HG02623 (cell line): Measurements from ENCODE around the gene GRIK1.

Source experiments
- ATAC-seq: cut with Tn5 transposase; IDR thresholded peaks from one replicate; pipeline ENCODE4 v1.9.1; 2021; ENCODE audit warnings: moderate library complexity; ENCODE audit not compliant: unreplicated experiment

Gene GRIK1

DNA sequence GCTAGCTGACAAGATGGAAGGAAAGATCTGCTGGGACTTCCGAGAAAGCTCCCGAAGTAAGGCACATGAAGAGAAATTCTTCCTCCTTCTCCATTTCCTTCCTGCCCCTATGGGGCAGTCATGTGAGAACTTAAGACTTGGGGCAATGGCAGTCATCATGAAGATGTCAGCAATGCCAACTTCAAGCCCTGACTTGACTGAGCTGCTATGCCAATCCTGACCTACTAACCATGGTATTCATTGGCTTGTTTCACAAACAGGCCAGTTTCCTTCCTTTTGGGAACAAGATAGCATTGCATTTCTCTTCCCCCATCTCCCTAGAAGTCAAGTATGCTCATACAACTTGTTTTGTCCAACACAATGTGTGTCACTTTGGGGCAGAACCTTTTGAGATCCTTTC, 25.5 kb downstream of the GRIK1 start:
- no peak for ATAC-seq

DNA sequence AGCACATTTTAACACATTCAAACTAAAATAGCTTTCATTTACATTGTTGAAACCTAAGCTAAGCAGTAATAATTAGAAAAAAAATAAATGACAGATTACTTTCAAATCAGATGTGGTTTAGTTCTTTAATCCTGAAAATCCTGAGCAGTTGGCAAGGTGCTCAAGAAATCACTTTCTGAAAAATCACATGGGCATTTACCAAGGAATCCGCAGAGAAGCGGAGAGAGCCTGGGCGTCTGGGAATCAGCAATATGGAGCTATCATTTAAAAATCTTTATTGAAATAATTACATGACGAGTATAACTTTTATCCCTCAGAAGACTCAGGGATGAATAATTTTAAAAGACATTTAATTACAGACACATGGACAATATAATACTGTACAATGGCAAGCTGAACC, 30.2 kb downstream of the GRIK1 start:
- no peak for ATAC-seq

DNA sequence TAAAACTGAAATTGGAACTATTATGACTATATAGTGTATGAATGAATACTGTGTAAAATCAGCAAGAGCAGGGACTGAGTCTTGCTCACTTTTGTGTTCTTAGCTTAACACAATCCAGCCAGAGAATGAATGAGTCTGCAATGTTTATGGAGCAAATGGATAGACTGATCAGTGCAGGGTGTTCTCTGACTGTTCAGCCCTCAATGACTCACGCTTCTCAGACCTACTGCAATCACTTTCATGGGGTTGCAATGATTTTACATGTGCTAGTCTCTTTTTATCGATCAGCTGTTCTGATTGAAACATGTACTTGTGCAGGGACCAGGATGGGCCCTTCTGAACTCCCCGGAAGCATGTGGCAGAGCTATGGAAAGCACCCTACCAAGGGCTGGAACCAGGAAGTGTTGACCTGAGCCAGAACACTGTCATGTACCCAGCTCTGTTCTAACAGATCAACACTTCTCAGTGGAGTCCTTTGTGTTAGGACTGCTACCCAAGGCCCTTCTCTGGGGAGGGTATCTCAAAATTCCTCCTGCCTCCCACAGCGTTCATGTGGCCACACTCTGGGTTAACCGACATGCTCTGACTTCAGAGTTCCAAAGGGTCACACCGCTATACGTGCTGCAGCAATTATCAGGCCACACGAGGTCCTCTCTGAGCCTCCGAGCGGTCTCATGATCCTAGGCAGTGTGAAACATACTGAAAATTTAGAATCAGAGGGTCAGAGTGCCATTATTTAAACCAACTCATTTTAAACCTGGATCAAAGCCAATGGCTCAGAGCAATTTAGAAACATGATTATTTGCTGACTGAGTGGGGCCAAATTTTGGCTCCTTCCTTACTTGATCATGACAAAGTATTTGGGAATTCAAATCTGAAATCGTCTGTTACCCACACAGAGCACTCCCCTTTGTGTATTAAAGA, 35.2 kb downstream of the GRIK1 start:
- ATAC-seq, result no peak

DNA sequence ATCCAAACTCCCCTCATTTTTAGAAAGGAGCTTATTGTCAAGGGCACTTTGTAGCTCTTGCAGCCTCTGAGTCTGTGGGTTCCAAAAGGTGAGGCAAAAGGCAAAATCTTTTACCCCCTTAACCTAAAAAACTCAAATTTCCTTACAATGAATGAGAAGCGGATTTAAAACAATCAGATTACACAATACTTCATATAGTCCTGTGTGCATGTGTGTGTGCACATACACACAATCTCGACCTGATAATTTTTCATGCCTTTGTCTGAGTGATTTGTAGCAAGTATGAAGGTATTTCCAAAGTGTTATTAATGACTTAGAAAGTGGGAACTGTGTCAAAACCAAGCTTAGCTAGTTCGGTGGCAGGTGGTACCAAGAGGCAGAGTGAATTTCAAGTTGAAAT, 42.9 kb downstream of the GRIK1 start:
- ATAC-seq, result no peak

DNA sequence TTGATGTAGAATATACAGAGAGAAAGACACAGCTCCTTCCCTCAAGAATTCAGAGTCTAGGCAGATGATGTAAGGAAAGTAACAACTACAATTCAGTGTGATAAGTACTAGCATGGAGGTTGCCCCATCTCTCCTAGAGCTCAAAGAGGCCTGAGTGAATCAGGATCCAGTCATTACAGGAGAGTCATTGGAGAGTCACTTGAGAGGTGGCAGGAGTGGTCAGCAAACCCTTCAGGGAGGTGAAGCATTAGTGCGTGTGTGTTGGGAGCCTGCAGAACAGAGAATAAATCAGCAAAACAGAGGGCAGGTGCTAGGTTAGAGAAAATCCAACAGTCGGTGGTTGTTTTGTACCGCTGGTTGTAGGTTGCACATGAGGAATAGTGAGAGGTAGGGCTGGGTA, 46.1 kb downstream of the GRIK1 start:
- ATAC-seq, result no peak

DNA sequence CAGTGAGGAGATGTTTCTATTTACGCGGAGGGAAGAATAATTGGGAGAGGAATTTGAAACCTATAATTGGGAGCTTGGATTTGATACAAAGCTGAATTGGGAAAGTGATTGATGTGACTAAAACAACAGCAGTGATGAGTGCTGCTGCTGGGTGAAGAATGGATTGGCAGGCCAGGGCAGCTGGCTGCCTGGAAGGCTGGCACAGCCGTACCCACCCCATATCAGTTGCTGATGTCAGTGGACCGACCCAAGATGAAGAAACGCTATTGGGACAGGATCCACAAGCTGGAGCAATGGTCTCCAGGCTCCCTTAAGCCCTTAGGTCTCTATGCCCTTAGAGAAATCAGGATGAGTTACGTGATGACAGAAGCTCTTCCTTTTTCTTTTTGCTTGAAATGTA, 47.4 kb downstream of the GRIK1 start:
- ATAC-seq, result no peak

DNA sequence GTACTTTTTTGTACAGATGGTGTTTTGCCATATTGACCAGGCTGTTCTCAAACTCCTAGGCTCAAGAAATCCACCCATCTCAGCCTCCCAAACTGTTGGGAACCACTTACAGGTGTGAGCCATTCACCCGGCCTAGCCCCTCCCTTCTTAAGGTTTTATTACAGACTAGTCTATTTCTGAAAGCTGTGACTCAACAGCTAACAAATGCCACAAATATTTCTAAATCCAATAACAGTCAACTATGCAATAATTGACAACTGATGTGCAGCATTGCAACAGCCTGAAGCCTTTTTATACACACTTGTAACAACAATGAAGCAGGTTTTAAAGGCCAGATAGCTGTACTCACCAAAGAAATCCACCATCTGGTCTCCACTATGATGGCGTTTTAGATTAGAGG, 51.4 kb downstream of the GRIK1 start:
- no peak for ATAC-seq

DNA sequence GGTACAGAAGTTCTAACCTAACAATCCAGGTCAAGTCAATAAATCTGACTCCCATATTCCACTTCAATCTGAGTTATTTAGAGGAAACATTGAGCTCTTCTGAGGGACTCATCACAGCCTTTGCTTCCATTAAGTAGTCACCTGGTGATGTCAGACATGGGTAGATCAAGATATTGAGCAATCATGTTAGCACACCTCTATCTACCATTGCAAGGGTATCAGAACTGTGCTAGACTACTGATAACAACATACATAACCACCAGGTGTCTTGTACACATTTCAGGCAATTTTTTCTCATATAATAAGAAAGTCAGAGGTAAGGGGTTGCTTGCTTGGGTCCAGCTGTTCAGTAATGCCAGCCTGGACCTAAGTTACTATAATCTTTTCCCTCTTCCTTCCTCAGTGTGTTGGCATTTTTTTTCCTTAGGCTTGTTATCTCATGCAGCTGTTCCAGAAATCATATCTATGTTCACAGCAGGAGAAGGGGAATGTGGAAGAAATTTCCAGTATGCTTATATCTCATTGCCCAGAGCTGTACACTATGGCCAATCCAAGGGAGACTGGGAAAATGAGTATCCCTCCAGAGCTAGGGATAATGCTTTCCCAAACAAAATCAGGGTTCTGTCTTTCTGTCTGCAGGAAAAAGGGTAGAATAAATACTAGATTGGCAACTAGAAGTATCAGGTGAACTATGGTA, 52.3 kb downstream of the GRIK1 start:
- no peak for ATAC-seq

DNA sequence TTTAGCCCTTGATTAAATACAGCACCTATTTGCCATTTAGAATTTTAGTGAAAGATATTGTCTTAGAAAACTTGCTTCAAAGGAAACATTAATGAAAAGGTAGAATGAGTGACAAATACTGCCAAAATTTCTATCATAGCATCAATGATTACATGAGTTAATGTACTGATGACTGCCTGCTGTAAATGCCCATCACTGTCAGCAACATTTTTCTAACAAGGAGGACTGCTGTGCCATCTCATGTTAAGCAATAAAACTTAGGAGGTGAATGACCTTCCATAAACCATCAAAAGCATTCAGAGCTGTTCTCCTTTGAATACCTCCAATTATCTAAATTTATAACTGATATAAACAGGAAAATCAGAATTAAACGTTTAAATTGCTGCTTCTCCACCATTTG, 54.3 kb downstream of the GRIK1 start:
- no peak for ATAC-seq

DNA sequence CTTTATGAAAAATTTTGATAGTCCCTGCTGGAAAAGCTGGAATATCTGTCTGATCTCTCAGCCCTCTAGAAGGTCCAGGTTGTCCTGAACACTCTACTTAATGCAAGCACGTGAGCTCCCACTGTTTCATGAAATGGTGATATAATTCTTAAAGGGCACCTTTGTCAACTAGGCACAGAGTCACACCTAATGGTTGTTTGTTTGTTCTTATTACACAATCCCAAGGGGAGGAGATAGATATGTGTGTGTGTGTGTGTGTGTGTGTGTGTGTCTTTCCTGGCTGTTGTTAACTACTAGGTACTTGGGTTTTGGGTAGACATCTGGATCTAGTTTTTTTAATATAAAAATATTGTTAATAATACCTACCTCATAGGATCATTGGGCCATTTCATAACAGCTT, 63.9 kb downstream of the GRIK1 start:
- no peak for ATAC-seq

DNA sequence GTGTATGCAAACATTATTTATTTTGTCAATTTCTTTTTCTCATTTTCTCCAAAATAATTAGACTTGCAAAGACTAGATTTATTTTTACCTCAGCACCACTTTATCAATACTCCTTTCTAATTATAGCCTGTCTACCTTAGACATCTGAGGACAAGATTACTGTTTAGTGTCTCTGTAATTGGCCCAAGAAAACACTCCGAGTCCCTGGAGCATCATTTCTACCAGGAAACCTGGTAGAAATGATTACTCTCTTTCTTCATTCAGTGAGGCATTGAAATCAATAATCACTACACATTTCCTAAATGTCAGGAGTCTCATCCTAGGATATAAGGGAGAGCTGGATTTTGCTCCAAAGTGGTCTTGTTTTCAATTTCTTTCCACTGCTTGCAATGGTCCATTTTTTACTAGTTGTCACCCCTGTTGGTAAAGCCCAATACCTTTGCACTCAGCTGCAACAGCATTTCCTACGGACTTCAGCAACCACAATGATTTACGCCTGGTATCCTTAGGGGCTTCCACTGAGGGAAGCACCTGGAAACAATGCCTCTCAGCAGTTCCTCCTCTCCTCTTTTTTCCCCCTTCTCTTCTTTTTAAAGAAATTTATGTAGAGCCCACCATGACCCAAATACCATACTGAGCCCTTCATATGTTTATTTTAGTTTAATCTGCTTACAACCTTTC, 64.6 kb downstream of the GRIK1 start:
- no peak for ATAC-seq

DNA sequence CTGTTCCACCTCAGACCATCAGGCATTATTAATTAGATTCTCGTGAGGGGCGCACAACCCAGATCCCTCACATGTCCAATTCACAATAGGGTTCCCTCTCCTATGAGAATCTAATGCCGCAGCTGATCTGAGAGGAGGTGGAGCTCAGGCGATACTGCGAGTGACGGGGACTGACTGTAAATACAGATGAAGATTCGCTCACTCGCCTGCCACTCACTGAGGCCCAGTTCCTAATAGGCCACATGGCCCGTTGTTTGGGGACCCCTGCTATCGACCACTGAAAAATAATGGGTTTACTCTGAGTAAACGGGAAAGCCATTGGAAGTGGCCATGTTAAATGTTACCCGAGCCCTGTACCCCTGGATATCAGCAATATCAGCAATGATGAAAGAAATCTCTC, 65.9 kb downstream of the GRIK1 start:
- no peak for ATAC-seq

DNA sequence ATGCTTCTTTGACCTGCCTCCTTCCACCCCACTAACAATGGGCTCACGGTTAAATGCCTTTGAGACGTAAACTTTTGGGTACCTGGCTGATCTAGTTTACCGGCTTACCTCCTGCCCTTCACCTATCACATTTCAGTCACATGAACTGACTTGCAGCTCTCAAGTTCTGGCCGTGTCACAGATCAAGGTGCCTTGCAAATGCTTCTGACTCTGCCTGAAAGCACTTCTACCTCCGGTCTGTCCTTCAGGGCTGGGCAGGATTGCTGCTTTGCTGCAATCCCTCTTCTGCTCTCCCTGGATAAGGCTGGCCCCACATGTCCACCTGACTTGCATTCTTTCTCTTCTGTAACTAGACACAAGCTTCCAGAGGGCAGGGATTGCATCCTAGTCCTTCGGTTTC, 69.0 kb downstream of the GRIK1 start:
- ATAC-seq, result no peak

DNA sequence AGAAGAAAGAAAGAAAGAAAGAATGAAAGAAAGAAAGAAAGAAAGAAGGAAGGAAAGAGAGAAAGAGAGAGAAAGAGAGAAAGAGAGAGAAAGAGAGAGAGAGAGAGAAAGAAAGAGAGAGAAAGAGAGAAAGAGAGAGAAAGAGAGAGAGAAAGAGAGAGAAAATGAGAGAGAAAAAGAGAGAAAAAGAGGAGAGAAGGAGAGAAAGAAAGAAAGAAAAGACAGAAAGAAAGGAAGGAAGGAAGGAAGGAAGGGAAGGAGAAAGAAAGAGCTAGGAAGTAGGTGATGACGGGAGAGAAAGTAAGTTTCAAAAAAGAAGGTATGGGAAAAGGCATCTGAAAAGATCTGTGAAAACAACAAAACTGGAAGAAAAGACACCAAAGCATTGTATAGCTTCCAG, 72.0 kb downstream of the GRIK1 start:
- ATAC-seq, result no peak

DNA sequence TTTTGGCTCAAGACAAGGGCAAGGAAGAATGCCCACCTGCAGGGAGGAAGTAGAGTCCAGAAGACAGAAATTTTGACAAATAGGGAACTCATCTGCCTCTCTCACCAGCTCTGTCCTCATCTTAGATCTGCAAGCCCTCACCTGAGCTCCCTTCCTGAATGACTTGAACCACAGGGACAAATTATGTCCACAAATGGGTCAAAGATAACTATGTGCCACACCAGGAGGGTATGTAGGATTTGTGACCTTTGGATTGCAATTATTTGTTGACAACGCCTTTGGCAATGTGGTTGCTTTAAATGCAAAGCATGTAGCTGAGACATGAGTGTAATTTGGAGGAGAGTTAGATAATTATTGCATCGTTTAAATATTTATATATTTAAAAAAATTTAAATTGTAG, 79.5 kb downstream of the GRIK1 start:
- ATAC-seq, result no peak

DNA sequence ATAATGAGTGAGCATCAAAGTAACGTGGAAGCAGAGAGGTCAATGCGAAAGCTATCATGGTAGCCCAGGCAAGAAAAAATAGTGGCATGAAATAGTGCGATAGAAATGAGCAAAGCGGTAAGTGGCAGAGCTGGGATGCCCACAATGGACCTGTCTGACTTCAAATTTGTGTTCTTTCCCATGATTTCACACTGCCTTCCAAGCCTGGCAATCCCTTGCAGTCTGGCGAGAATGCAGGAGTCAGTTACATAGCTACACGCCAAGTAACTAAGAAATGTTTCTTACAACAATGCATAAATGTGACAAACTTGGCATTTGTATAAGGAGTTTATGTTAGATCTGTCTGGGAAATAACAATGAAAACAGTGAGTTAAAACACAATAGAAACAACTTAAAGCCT, 82.6 kb downstream of the GRIK1 start:
- ATAC-seq, result no peak

DNA sequence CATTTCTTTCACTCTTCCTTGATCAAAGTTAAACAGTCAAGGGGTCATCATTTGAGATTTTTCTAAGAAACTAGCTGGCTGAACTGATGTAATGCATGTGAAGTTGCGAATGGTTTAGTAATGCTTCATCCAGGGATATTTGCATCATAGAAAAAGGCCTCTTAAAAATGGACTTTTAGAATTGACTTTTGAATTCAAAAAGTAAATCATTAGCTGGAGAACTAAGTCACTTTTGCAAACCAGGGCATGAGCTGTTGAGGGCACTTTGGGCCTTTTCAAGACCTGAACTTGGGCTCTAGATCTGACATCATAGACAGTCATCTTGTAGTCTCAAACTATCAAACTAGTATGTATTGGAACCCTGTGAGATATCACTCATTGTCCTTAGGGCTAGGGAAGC, 85.0 kb downstream of the GRIK1 start:
- no peak for ATAC-seq

DNA sequence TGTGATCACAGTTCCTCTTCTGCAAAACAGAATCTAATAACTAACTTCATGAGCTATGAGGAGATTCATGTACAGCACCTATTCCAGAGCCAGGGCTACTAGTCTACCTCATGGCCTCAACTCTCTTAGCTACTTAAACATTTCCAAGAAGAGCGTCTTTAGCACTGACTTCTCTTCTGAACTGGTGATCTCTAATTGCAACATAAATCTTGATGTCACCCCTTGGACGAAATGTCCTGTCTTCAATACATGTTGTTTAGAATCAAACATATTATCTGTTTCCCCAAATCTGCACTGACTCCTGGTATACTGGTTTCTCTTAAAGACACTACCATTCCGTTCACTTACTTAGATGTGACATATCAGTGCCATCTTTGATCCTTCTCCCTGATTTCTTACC, 88.2 kb downstream of the GRIK1 start:
- ATAC-seq, result no peak

DNA sequence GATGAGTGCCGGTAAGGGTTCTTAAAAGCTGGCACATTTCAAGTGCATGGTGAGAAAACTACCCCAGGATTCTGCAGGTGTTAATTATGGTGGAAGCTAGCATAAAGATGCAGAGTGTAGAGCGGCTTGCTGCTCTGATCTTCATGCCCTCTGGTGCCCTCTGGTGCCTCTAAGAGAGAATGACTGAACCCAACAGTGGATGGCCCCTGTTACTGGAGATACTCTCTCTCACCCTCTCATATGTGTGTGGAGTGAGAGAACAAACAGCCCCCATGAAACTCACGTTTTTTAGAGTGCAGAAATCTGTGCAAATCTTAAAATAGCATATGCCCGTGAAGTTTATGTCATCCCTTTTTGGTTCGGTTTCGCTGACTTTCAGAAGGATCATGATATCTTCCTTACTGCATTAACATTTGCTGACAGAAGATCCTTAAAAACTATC, 90.0 kb downstream of the GRIK1 start:
- ATAC-seq, result peak; percentile 99

DNA sequence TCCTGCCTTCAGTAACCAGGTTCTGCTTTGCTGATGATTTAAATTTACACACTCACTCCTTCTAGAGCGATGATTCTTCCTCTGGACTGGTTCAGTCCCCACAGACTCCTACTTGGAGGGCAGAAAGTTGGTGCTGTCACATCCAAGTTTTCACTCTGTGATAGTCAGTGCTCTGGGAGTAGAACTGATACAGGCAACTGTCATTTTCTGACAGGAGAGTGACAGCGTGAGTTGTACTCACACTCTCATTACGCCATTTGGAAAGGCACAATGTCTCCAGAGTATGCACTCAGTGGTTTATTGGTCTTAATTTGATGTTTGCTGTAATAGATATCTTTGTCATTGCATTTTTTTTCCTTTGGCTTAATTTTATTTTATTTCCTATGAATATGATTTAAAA, 96.0 kb downstream of the GRIK1 start:
- no peak for ATAC-seq

DNA sequence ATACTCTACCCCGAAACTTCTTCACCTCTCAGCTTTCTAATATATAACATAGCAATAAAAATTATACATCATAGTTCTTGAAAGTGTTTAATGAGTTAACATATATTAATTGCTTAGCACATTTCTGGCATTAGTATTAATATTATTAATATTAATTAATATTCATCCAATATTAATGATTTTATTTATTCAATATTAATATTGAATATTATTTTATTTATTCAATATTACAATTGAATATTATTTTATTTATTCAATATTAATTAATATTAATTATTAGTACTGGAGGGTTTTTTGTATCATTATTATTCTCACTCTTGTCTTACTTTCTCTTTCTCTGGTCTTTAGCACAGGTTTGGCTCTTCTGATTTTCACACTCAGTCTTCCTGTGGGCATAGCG, 105.2 kb downstream of the GRIK1 start:
- no peak for ATAC-seq

DNA sequence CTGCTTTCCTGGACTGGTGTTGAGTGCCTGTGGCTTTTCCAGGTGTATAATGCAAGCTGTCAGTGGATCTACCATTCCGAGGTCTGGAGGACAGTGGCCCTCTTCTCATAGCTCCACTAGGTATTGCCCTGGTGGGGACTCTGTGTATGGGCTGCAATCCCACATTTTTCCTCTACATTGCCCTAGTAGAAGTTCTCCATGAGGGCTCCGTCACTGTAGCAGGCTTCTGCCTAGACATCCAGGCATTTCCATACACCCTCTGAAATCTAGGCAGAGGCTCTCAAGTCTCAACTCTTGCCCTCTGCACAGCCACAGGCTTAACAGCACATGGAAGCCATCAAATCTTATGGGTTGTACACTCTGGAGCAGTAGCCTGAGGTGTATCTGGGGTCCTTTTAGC, 107.6 kb downstream of the GRIK1 start:
- ATAC-seq, result no peak
